Measurements from ENCODE around the gene RPH3AL. TPM values are rescaled to one million over a fixed set of nuclear protein-coding genes. Genes with fewer than 3 reads are reported as not detected.

RPH3AL gene
- total RNA-seq, 1 experiment from 2014 or later = 26.0 TPM

GRCh38 chr17:395974-396373 is 43.4 kb upstream of the RPH3AL start:
- H3K9me3 ChIP-seq (ENCODE audit: insufficient read depth, low read depth) = no peaks in the 10 kb centered on the region
- H3K4me1 ChIP-seq (replicated peaks; ENCODE audit: insufficient read depth) = no peaks in the 10 kb centered on the region
- no peak overlapping the region for H3K27ac ChIP-seq
- ChIA-PET POLR2A (ENCODE audit: unreplicated experiment) (no interaction called here), CTCF (no interaction called here)
- no peak for DNase-seq
- H4K20me1 ChIP-seq (ENCODE audit: insufficient read depth) = no peaks in the 10 kb centered on the region
- H3K79me2 ChIP-seq (ENCODE audit: low read depth) = no peaks in the 10 kb centered on the region
- no peak overlapping the region for H3K4me3 ChIP-seq
- BruUV-seq (replicated peaks) = no TSS peak
- H3F3A ChIP-seq (ENCODE audit: insufficient read depth, low read depth) = no peaks in the 10 kb centered on the region
- no peak overlapping the region for H3K4me2 ChIP-seq
- intact Hi-C loops (cut with micrococcal nuclease; ENCODE audit: unreplicated experiment) = no loop called here
- peaks cover 23% of the 10 kb centered on the region for H3K27me3 ChIP-seq (ENCODE audit: insufficient read depth, low read depth)
- no peak for TF ChIP-seq EZH2 (IDR thresholded peaks at IDR 0.05; ENCODE audit: low read depth)
- TF ChIP-seq CTCF (conservative IDR thresholded peaks at IDR 0.05) = no peak
- no peak overlapping the region for H2AFZ ChIP-seq
- H3K9me2 ChIP-seq (ENCODE audit: insufficient read depth) = no peaks in the 10 kb centered on the region
- no peaks in the 10 kb centered on the region for H3K36me3 ChIP-seq (ENCODE audit: low read depth)

DNA sequence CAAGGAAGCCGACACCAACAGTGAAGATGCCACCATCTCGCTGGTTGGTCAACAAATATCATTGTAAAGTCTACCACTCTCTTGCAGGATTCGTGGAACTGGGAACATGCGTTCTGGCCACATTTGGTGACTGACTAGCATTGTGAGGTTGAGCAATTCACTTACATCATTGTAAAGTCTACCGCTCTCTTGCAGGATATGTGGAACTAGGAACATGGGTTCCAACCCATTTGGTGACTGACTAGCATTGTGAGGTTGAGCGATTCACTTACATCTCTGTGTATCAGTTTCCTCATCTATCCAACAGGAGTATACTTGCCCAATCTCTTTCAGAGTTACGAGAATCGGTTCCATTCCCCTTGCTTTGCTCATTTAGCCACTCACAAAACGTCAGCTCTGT is 42.6 kb upstream of the RPH3AL start:
- Histone ChIP-seq H3K4me3 (no peak overlapping the region), H3K9me3 (ENCODE audit: insufficient read depth, low read depth) (no peaks in the 10 kb centered on the region), H3K4me1 (replicated peaks; ENCODE audit: insufficient read depth) (no peaks in the 10 kb centered on the region), H3K4me2 (no peak overlapping the region), H4K20me1 (ENCODE audit: insufficient read depth) (no peaks in the 10 kb centered on the region), H3K27ac (no peak overlapping the region), H2AFZ (no peak overlapping the region), H3K27me3 (ENCODE audit: insufficient read depth, low read depth) (peaks cover 20% of the 10 kb centered on the region; the same call in 1 of the 2 replicates), H3K79me2 (ENCODE audit: low read depth) (no peaks in the 10 kb centered on the region), H3K36me3 (ENCODE audit: low read depth) (no peaks in the 10 kb centered on the region), H3K9me2 (ENCODE audit: insufficient read depth) (no peaks in the 10 kb centered on the region), H3F3A (ENCODE audit: insufficient read depth, low read depth) (no peaks in the 10 kb centered on the region)
- ChIA-PET POLR2A (ENCODE audit: unreplicated experiment) (no interaction called here), CTCF (no interaction called here)
- intact Hi-C loops (cut with micrococcal nuclease; ENCODE audit: unreplicated experiment) = no loop called here
- DNase-seq = no peak
- no TSS peak for BruUV-seq (replicated peaks)
- TF ChIP-seq EZH2 (IDR thresholded peaks at IDR 0.05; ENCODE audit: low read depth) = no peak
- no peak for TF ChIP-seq CTCF (conservative IDR thresholded peaks at IDR 0.05)

- POLR2A ChIA-PET (ENCODE audit: unreplicated experiment) = no interaction called here
- DNase-seq = no peak
- H4K20me1 ChIP-seq (ENCODE audit: insufficient read depth) = no peaks in the 10 kb centered on the region
- CTCF ChIA-PET = no interaction called here
- H2AFZ ChIP-seq = no peak overlapping the region
- no TSS peak for BruUV-seq (replicated peaks)
- TF ChIP-seq EZH2 (IDR thresholded peaks at IDR 0.05; ENCODE audit: low read depth) (no peak), CTCF (conservative IDR thresholded peaks at IDR 0.05) (no peak)
- H3K9me3 ChIP-seq (ENCODE audit: insufficient read depth, low read depth) = no peaks in the 10 kb centered on the region
- H3F3A ChIP-seq (ENCODE audit: insufficient read depth, low read depth) = no peaks in the 10 kb centered on the region
- intact Hi-C loops (cut with micrococcal nuclease; ENCODE audit: unreplicated experiment) = no loop called here
- no peak overlapping the region for H3K27ac ChIP-seq
- H3K4me3 ChIP-seq = no peak overlapping the region
- peaks cover 20% of the 10 kb centered on the region; the same call in 1 of the 2 replicates for H3K27me3 ChIP-seq (ENCODE audit: insufficient read depth, low read depth)
- H3K9me2 ChIP-seq (ENCODE audit: insufficient read depth) = no peaks in the 10 kb centered on the region
- no peaks in the 10 kb centered on the region for H3K79me2 ChIP-seq (ENCODE audit: low read depth)
- H3K4me2 ChIP-seq = no peak overlapping the region
- no peaks in the 10 kb centered on the region for H3K36me3 ChIP-seq (ENCODE audit: low read depth)
- H3K4me1 ChIP-seq (replicated peaks; ENCODE audit: insufficient read depth) = no peaks in the 10 kb centered on the region
These were observed 42.1 kb upstream of the RPH3AL start for GRCh38 chr17:394718-395095.
